ENCODE data around the gene SLC47A1.

DNA sequence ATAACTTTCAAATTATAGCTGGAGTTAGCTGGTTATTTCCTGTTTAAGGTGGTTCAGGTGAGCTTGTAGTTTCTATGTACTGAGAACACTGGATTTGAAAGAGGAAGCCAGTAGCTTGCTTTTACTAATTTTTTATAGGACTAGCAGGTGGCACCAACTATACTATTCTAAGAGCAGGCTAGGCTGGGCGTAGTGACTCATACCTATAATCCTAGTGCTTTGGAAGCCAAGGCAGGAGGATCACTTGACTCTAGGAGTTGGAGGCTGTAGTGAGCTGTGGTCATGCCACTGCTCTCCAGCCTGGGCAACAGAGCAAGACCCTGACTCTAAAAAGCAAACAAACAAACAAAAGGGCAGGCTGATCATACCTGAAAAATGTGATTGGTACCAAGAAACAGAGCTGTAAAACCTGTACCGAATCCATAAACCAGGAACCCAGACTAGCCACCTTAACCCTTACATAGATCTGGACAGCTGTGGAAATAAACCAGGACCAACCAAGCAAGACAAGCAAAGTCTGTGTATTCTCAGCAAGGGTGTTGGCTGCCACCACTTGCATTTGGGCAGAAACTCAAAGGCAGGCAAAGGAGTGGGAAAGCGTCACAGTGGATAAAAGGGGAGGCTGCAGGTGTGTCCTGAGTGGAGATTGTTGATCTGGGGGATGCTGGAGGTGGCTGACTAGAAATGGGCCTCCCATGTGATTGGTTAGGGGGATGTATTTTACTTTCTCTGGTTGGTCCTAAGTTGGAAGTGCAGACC, 36.3 kb downstream of the SLC47A1 start:
- TF ChIP-seq EZH2 (IDR thresholded peaks at IDR 0.05; ENCODE audit: insufficient read depth, poor library complexity, severe bottlenecking) (no peak), EZH2phosphoT487 (IDR thresholded peaks at IDR 0.05; ENCODE audit: insufficient read depth, low read depth) (no peak)

Measured in GM23248 (cell line).